Mesenchymal stem cell (in vitro differentiated cells and primary cell): ENCODE data around the gene CAT.

Experiments
- DNase-seq: peaks from one replicate; pipeline ENCODE4 v3.0.0-alpha.2; 2013
- H2AFZ ChIP-seq: one replicate; pipeline ENCODE4 v1.6.1; 2013; ENCODE audit warnings: low read depth, mild to moderate bottlenecking, control low read depth, inconsistent platforms, low read length, moderate library complexity
- H2AK5ac ChIP-seq: 2 replicates; pipeline ENCODE4 v1.6.1; 2013; ENCODE audit warnings: low read length, moderate library complexity, mild to moderate bottlenecking, inconsistent platforms; ENCODE audit not compliant: severe bottlenecking
- H2BK120ac ChIP-seq: one replicate; pipeline ENCODE4 v1.6.1; 2013; ENCODE audit warnings: low read depth, mild to moderate bottlenecking, inconsistent platforms, low read length, moderate library complexity
- H2BK12ac ChIP-seq, 2 experiments: one replicate each; pipeline ENCODE4 v1.6.1; 2013; ENCODE audit warnings: inconsistent platforms in 2 of 2, low read length in 2 of 2, mild to moderate bottlenecking in 2 of 2, moderate library complexity in 2 of 2, control low read depth in 1 of 2
- H2BK15ac ChIP-seq: one replicate; pipeline ENCODE4 v1.6.1; 2013; ENCODE audit warnings: mild to moderate bottlenecking, low read depth, inconsistent platforms; ENCODE audit not compliant: poor library complexity, severe bottlenecking
- H2BK5ac ChIP-seq: 2 replicates; pipeline ENCODE4 v1.6.1; 2013; ENCODE audit warnings: low read depth, mild to moderate bottlenecking, low read length, control low read depth, inconsistent platforms; ENCODE audit not compliant: poor library complexity, severe bottlenecking
- H3K14ac ChIP-seq, 2 experiments: one replicate each; pipeline ENCODE4 v1.6.1; 2013; ENCODE audit warnings: inconsistent platforms in 2 of 2, low read length in 2 of 2, control low read depth in 1 of 2, mild to moderate bottlenecking in 1 of 2, moderate library complexity in 1 of 2
- H3K18ac ChIP-seq, 2 experiments: one replicate each; pipeline ENCODE4 v1.6.1; 2013; ENCODE audit warnings: inconsistent platforms in 2 of 2, low read length in 2 of 2, control low read depth in 1 of 2, low read depth in 1 of 2, mild to moderate bottlenecking in 1 of 2
- H3K23ac ChIP-seq, 2 experiments: one replicate each; pipeline ENCODE4 v1.6.1; 2013; ENCODE audit warnings: inconsistent platforms in 2 of 2, low read length in 2 of 2, mild to moderate bottlenecking in 2 of 2, moderate library complexity in 2 of 2, control low read depth in 1 of 2
- H3K27ac ChIP-seq: 2 replicates; pipeline ENCODE4 v1.5.1; 2013; ENCODE audit warnings: mild to moderate bottlenecking, moderate library complexity, low read length, control low read depth, inconsistent platforms; ENCODE audit not compliant: poor library complexity, severe bottlenecking
- H3K27me3 ChIP-seq, 2 experiments: 2 replicates each; pipeline versions ENCODE4 v1.6.1 to v1.7.0; 2013; ENCODE audit warnings: low read length in 2 of 2, mild to moderate bottlenecking in 2 of 2, moderate library complexity in 2 of 2, control low read depth in 1 of 2, inconsistent platforms in 1 of 2; ENCODE audit not compliant: control insufficient read depth in 1 of 2, insufficient read depth in 1 of 2
- H3K36me3 ChIP-seq, 2 experiments: 2 replicates each; pipeline versions ENCODE4 v1.6.1 to v1.7.0; 2013; ENCODE audit warnings: low read length in 2 of 2, control low read depth in 1 of 2, inconsistent platforms in 1 of 2, low read depth in 1 of 2, mild to moderate bottlenecking in 1 of 2; ENCODE audit not compliant: insufficient read depth in 2 of 2, control insufficient read depth in 1 of 2
- H3K4ac ChIP-seq, 2 experiments: one replicate each; pipeline ENCODE4 v1.6.1; 2013; ENCODE audit warnings: inconsistent platforms in 2 of 2, low read length in 2 of 2, mild to moderate bottlenecking in 2 of 2, moderate library complexity in 2 of 2, control low read depth in 1 of 2, low read depth in 1 of 2
- H3K4me1 ChIP-seq: 2 replicates; pipeline ENCODE4 v1.6.1; 2013; ENCODE audit warnings: low read depth, low read length, control low read depth; ENCODE audit not compliant: control insufficient read depth, insufficient read depth
- H3K4me2 ChIP-seq: 2 replicates; pipeline ENCODE4 v1.6.1; 2013; ENCODE audit warnings: low read length, mild to moderate bottlenecking, inconsistent platforms; ENCODE audit not compliant: poor library complexity, severe bottlenecking
- H3K4me3 ChIP-seq, 2 experiments: 2 replicates each; pipeline versions ENCODE4 v1.5.1 to v1.7.0; 2013; ENCODE audit warnings: low read length in 2 of 2, mild to moderate bottlenecking in 2 of 2, control low read depth in 1 of 2, low read depth in 1 of 2; ENCODE audit not compliant: insufficient read depth in 1 of 2
- H3K79me1 ChIP-seq: replicated peaks from 2 replicates; pipeline ENCODE4 v1.6.1; 2013; ENCODE audit warnings: mild to moderate bottlenecking, control low read depth, low read length, inconsistent platforms; ENCODE audit not compliant: poor library complexity, severe bottlenecking
- H3K9ac ChIP-seq: 2 replicates; pipeline ENCODE4 v1.7.0; 2013; ENCODE audit warnings: mild to moderate bottlenecking, low read length, moderate library complexity
- H3K9me3 ChIP-seq: 2 replicates; pipeline ENCODE4 v1.7.0; 2013; ENCODE audit warnings: mild to moderate bottlenecking, low read length; ENCODE audit not compliant: control insufficient read depth
- H4K8ac ChIP-seq: one replicate; pipeline ENCODE4 v1.6.1; 2013; ENCODE audit warnings: inconsistent platforms, mild to moderate bottlenecking, low read length, moderate library complexity
- H4K91ac ChIP-seq: one replicate; pipeline ENCODE4 v1.6.1; 2013; ENCODE audit warnings: mild to moderate bottlenecking, low read length, inconsistent platforms
- WGBS: methylation state at CpG from one replicate; pipeline ENCODE4 v1.1.7; 2013; ENCODE audit warnings: mixed read lengths; 5-methylcytosine and 5-hydroxymethylcytosine counted together

Gene CAT

DNA sequence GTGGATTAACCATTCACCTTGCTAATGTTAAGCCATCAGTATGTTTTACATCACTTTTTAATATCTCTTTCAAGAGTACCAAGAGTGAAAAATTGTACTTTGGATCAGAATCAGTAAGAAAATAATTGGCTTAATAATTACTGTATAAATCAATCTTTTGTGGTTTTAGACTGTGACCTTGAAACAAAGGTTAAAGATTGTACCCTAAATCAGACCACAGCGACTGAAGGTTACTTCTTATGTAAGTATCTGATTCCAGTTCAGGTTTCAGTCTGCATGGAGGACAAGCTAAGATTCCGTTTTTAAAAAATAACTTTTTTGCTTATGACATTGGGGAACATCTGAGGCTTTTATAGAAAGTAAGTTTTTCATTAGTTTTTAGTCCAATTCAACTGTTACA, 18.9 kb downstream of the CAT start:
- Histone ChIP-seq H3K36me3 (peaks cover 0 to 97% of the 10 kb centered on the region in 2 experiments), H3K9ac (no peak overlapping the region), H2BK12ac (no peak overlapping the region), H3K14ac (no peak overlapping the region), H3K4me3 (no peak overlapping the region), H2AK5ac (no peak overlapping the region), H3K9me3 (no peaks in the 10 kb centered on the region), H2BK120ac (no peak overlapping the region), H2BK15ac (no peak overlapping the region), H2BK5ac (no peak overlapping the region), H3K4me1 (peaks cover 3% of the 10 kb centered on the region), H3K4ac (no peak overlapping the region), H4K91ac (no peak overlapping the region), H4K8ac (no peak overlapping the region), H3K18ac (no peak overlapping the region), H3K4me2 (no peak overlapping the region), H3K23ac (no peak overlapping the region), H3K27me3 (no peaks in the 10 kb centered on the region), H3K79me1 (no peaks in the 10 kb centered on the region), H3K27ac (no peak overlapping the region), H2AFZ (no peak overlapping the region)
- no peak for DNase-seq
- 77% methylated on average over 2 of the region's 2 CpGs for WGBS

GRCh38 chr11:34458525-34458924, 19.8 kb downstream of the CAT start:
- Histone ChIP-seq H3K23ac (no peak overlapping the region), H2BK15ac (no peak overlapping the region), H4K91ac (no peak overlapping the region), H3K9me3 (peaks cover 4% of the 10 kb centered on the region), H3K4me1 (peaks cover 3% of the 10 kb centered on the region), H2BK120ac (no peak overlapping the region), H3K27ac (no peak overlapping the region), H3K14ac (no peak overlapping the region), H2BK5ac (no peak overlapping the region), H3K4me2 (no peak overlapping the region), H3K4me3 (no peak overlapping the region), H3K79me1 (no peaks in the 10 kb centered on the region), H3K27me3 (no peaks in the 10 kb centered on the region), H2AK5ac (no peak overlapping the region), H2AFZ (no peak overlapping the region), H2BK12ac (no peak overlapping the region), H3K18ac (no peak overlapping the region), H3K4ac (no peak overlapping the region), H4K8ac (no peak overlapping the region), H3K36me3 (peaks cover 0 to 97% of the 10 kb centered on the region in 2 experiments), H3K9ac (no peak overlapping the region)
- no peak for DNase-seq
- WGBS = 57% methylated on average over 1 of the region's 4 CpGs

DNA sequence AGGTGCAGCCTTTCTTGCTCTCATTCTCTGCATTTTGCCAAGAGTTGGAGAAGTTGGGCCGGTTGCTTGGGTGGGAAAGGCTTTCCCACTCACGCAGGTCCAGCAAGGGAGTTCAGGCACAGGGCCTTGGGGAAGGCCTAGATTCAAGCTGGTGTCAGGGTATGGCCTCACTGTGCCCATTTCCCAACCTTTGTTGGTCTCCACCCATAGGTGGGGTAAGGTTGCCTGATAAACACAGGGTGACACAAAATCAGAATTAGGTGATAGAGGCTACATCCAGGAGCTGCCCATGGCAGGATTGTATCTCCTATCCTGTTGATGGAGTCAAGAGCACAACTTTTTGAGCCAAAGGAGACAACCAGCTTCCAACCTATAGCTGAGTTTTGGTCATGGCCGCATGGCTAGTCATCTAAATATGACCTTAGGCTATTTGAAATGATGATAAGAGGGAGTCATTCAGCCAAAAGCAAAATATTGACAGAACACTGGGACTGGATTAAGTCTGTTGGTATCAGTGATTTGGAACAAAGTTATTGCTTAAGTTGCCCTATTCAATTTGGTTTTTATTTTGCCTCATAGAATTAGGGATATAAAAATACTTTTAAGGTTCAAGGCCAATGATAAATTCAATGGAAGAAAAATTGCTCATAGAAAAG, 20.9 kb downstream of the CAT start:
- H2AK5ac ChIP-seq = no peak overlapping the region
- H3K4me3 ChIP-seq = no peak overlapping the region
- no peak overlapping the region for H3K23ac ChIP-seq
- H3K4me2 ChIP-seq = no peak overlapping the region
- peaks cover 3% of the 10 kb centered on the region for H3K4me1 ChIP-seq
- H2AFZ ChIP-seq = no peak overlapping the region
- no peak overlapping the region for H2BK5ac ChIP-seq
- no peak overlapping the region for H2BK12ac ChIP-seq
- no peak overlapping the region for H3K27ac ChIP-seq
- H3K4ac ChIP-seq = no peak overlapping the region
- WGBS = 84% methylated on average over 3 of the region's 3 CpGs
- H3K27me3 ChIP-seq = no peaks in the 10 kb centered on the region
- no peak overlapping the region for H3K9ac ChIP-seq
- peaks cover 0 to 97% of the 10 kb centered on the region in 2 experiments for H3K36me3 ChIP-seq
- peaks cover 15% of the 10 kb centered on the region for H3K9me3 ChIP-seq
- H2BK15ac ChIP-seq = no peak overlapping the region
- no peak overlapping the region for H4K8ac ChIP-seq
- H3K79me1 ChIP-seq = no peaks in the 10 kb centered on the region
- H2BK120ac ChIP-seq = no peak overlapping the region
- H4K91ac ChIP-seq = no peak overlapping the region
- no peak overlapping the region for H3K18ac ChIP-seq
- DNase-seq = no peak
- peak overlapping the region in 1 of 2 experiments; percentile 36 for H3K14ac ChIP-seq

- Histone ChIP-seq H3K4ac (no peak overlapping the region), H3K79me1 (no peaks in the 10 kb centered on the region), H3K27ac (no peak overlapping the region), H3K14ac (no peak overlapping the region), H3K36me3 (peaks cover 0 to 97% of the 10 kb centered on the region in 2 experiments), H4K91ac (no peak overlapping the region), H3K4me1 (peaks cover 3% of the 10 kb centered on the region), H2BK15ac (no peak overlapping the region), H2BK5ac (no peak overlapping the region), H3K4me3 (no peak overlapping the region), H2AFZ (no peak overlapping the region), H4K8ac (no peak overlapping the region), H3K18ac (no peak overlapping the region), H2BK120ac (no peak overlapping the region), H3K9me3 (peaks cover 22% of the 10 kb centered on the region), H2AK5ac (no peak overlapping the region), H3K9ac (no peak overlapping the region), H3K23ac (no peak overlapping the region), H3K4me2 (no peak overlapping the region), H3K27me3 (no peaks in the 10 kb centered on the region), H2BK12ac (no peak overlapping the region)
- 89% methylated on average over 4 of the region's 4 CpGs for WGBS
- no peak for DNase-seq
Measured at GRCh38 chr11:34460278-34460677, 21.5 kb downstream of the CAT start.
